LNCaP clone FGC (cell line): Measurements from ENCODE around the gene ARID5B.
A peak's percentile ranks its signal among the peaks of the same experiment; 100 is the strongest.

Experiments used
- DNase-seq: peaks from one replicate; pipeline ENCODE4 v3.0.0-alpha.2; 2011; ENCODE audit warnings: low read depth
- H3K4me3 ChIP-seq: 2 replicates; pipeline ENCODE4 v1.5.1; 2011; ENCODE audit warnings: mild to moderate bottlenecking, low read depth, low read length, control low read depth
- TF ChIP-seq, protein P1 (sequence below): IDR thresholded peaks from 2 replicates; pipeline ENCODE4 v1.5.1; 2012; ENCODE audit warnings: mild to moderate bottlenecking; ENCODE audit not compliant: control insufficient read depth, insufficient read depth; ENCODE audit errors: extremely low read depth

ARID5B gene

DNA sequence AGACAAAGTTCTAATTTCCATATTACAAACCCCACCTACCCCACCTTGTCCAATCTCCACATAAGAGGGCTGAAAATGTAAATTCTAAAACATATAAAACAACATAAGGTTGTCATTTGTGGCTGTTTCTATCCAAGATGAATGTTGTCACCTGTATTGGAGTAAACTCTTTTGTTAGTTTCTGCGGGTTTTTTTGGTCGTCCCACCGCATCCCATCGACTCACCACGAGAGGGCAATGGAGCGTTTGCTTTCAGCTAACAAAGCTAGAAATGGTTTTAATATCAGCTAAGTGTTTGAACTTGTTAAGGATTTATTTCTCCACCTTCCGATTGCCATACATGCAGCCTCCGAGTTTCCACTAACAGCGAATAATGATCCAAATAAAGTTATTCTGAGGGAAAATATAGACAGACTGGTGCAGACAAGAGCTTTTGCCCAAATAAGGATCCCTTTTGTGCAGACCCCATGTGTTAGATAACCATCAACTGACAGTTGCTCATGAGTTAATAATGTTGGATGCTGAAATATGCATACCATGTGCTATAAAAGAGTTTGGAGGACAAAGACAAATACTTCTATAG, 137.2 kb downstream of the ARID5B start:
- peak; percentile 58 for DNase-seq
- no peak overlapping the region for H3K4me3 ChIP-seq
- TF ChIP-seq, protein P1, sequence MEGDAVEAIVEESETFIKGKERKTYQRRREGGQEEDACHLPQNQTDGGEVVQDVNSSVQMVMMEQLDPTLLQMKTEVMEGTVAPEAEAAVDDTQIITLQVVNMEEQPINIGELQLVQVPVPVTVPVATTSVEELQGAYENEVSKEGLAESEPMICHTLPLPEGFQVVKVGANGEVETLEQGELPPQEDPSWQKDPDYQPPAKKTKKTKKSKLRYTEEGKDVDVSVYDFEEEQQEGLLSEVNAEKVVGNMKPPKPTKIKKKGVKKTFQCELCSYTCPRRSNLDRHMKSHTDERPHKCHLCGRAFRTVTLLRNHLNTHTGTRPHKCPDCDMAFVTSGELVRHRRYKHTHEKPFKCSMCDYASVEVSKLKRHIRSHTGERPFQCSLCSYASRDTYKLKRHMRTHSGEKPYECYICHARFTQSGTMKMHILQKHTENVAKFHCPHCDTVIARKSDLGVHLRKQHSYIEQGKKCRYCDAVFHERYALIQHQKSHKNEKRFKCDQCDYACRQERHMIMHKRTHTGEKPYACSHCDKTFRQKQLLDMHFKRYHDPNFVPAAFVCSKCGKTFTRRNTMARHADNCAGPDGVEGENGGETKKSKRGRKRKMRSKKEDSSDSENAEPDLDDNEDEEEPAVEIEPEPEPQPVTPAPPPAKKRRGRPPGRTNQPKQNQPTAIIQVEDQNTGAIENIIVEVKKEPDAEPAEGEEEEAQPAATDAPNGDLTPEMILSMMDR: peak; percentile 84

DNA sequence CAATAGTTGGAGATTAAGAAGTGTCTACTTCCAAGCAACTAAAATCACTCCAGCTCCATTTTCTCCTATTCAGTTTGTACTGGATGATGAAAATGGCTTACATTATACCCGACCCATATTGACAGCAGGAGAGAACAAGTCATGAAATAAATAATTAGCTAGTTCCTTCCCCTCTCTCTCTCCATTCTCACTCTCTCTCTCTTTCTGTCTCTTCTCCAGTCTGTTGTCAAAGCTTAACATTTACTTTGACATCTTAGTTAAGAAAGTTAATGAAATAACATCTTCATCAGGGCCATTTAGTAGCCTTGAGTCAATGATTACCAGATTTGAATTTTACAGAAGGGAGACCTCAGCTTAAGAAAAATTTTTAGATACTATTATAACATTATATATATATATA, 138.5 kb downstream of the ARID5B start:
- no peak for DNase-seq
- no peak overlapping the region for H3K4me3 ChIP-seq
- TF ChIP-seq, protein P1: no peak

DNA sequence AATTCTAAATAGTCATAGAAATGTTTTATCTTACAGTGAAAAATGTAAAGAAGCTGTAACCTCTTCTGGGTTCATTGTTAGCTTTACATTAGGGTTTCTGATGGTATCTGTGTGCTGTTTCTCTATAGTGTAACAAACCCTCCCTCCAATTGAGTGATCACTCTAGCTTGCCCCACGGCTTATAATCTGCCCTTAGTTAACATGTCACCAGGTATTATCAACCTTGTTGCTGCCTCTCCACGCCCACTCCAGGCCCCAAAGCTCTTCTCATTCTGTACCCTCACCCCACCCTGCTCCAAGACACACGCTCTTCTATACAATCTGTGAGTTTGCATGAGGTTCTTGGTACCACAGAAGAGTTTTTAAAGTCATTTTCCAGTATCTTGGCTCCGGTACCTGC, 139.4 kb downstream of the ARID5B start:
- TF ChIP-seq, protein P1: no peak
- DNase-seq: no peak
- no peak overlapping the region for H3K4me3 ChIP-seq

DNA sequence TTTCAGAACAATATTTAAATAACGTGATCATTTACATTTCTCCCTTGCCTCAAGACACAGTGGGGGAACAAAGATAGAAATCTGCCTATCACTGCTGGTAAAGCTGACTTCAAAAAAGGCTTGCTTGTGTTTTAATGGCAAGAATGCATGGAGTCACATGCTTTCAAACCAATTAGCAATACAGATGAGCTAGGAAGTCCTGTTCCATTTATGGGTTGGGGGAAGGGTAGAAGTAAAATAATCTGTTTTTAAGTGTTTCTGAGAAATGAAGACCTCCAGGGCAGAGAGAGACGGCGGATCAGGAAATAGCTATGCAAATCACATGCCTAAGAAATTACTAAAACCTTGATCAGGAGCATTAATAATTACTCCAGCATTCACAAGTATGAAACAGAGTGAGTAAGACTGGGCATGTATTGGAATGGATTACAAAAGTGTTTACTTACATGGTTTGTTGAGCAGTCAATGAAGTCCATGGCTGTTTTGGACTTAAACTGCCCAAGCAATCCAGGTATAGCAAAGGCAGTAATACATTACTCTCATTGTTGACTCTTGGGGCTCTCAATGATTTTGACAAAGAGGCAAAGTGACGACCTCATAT, 142.0 kb downstream of the ARID5B start:
- no peak for DNase-seq
- TF ChIP-seq, protein P1: no peak
- no peak overlapping the region for H3K4me3 ChIP-seq

DNA sequence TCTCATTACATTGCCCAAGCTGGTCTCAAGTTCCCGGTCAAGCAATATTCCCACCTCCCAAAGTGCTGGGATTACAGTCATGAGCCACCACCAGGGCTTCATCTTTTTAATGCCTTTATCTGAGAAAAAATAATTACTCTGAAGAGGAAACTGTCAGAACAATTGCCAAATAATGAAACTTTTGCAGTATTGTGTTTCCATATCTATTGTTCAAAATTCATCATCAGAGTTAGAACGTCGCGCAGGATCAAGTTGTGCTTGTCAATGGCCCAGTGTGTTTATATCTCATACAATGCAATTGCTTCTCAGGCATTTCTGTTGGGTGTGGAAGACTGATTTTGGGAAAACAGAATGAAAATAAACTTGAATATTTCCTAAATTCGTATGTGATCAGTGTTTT, 143.1 kb downstream of the ARID5B start:
- no peak for DNase-seq
- TF ChIP-seq, protein P1: no peak
- no peak overlapping the region for H3K4me3 ChIP-seq

DNA sequence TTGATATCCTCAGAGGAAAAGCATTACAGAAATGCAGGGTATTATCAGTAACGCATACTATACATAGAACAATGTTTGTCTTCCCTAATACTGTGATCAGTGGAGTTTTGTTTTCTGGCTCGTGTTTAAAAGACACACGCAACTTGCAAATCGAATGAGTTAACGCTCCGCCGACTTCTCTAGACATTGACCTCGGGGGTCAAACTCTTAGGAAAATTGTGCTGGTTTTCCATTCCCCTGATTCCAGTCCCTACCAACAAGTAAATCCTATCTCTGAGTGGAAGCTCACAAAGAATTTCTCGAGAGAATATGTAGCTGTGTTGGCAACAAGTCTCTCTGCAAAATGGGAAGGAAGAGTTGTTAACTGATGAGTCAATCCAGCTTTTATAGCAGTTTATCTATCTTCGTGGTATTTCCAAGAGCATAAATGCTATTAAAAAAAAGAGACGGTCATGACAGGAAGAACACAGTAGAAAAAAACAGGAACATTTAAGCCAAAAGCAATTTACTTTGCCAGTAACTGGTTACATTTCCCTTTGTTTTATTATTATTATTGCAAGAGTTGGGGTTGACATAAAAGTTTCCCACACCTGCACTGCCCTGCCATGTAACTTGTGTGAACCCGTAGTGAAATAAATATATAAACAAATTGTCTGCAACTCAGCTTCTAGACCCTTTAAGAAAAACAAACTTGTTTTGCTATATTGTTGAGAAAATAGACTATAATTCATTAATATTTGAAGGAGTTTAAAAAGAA, 144.4 kb downstream of the ARID5B start:
- DNase-seq: no peak
- TF ChIP-seq, protein P1: no peak
- H3K4me3 ChIP-seq: no peak overlapping the region
